OCI-LY7 (cell line): ENCODE measurements around the gene OR2M3. TPM values are rescaled to one million over a fixed set of nuclear protein-coding genes. Genes with fewer than 3 reads are reported as not detected.

Experiments
- total RNA-seq, 2 experiments: library from RNA; depleted of rRNA in 1 of 2; stranded (reverse); fragments of >200 nt in 1 of 2; shearing (Covaris generic) in 1 of 2; gene quantifications; 2 replicates each; pipeline ENCODE4 v1.2.3, GENCODE V29; 2014 to 2022

The OR2M3 gene
- total RNA-seq, 2 experiments from 2014 or later, result not detected

Other genes with a start within 250 kb of the OR2M3 start
- not detected in 2 replicates for gene OR2L8, start 248.4 kb upstream of the OR2M3 start, total RNA-seq (2014; rRNA removed; shearing (Covaris generic))
- gene OR2L8, start 248.4 kb upstream of the OR2M3 start, total RNA-seq (2022), result not detected in 2 replicates
- gene OR2AK2, start 232.0 kb upstream of the OR2M3 start, total RNA-seq (2014; rRNA removed; shearing (Covaris generic)), result 0.15 TPM in 1 of 2 replicates, not detected in the other
- not detected in 2 replicates for gene OR2AK2, start 232.0 kb upstream of the OR2M3 start, total RNA-seq (2022)
- gene OR2L5, start 183.6 kb upstream of the OR2M3 start, total RNA-seq (2014; rRNA removed; shearing (Covaris generic)), result not detected in 2 replicates
- not detected in 2 replicates for gene OR2L5, start 183.6 kb upstream of the OR2M3 start, total RNA-seq (2022)
- gene OR2L2, start 167.2 kb upstream of the OR2M3 start, total RNA-seq (2014; rRNA removed; shearing (Covaris generic)), result 0.06 TPM in 1 of 2 replicates, not detected in the other
- gene OR2L2, start 167.2 kb upstream of the OR2M3 start, total RNA-seq (2022), result 0.07 and 0.10 TPM in 2 replicates
- gene OR2L3, start 150.4 kb upstream of the OR2M3 start, total RNA-seq (2014; rRNA removed; shearing (Covaris generic)), result 0.15 TPM in 1 of 2 replicates, not detected in the other
- not detected in 2 replicates for gene OR2L3, start 150.4 kb upstream of the OR2M3 start, total RNA-seq (2022)
- not detected in 2 replicates for gene OR2L13, start 102.1 kb upstream of the OR2M3 start, total RNA-seq (2014; rRNA removed; shearing (Covaris generic))
- gene OR2L13, start 102.1 kb upstream of the OR2M3 start, total RNA-seq (2022), result not detected in 2 replicates
- gene OR2M5, start 52.1 kb upstream of the OR2M3 start, total RNA-seq (2014; rRNA removed; shearing (Covaris generic)), result not detected in 2 replicates
- not detected in 2 replicates for gene OR2M5, start 52.1 kb upstream of the OR2M3 start, total RNA-seq (2022)
- not detected in 2 replicates for gene OR2M2, start 22.4 kb upstream of the OR2M3 start, total RNA-seq (2014; rRNA removed; shearing (Covaris generic))
- gene OR2M2, start 22.4 kb upstream of the OR2M3 start, total RNA-seq (2022), result not detected in 2 replicates
- not detected in 2 replicates for gene OR2M4, start 34.2 kb downstream of the OR2M3 start, total RNA-seq (2014; rRNA removed; shearing (Covaris generic))
- not detected in 2 replicates for gene OR2M4, start 34.2 kb downstream of the OR2M3 start, total RNA-seq (2022)
- gene OR2T33, start 80.7 kb downstream of the OR2M3 start, total RNA-seq (2014; rRNA removed; shearing (Covaris generic)), result not detected in 2 replicates
- gene OR2T33, start 80.7 kb downstream of the OR2M3 start, total RNA-seq (2022), result not detected in 2 replicates
- gene OR2T12, start 106.2 kb downstream of the OR2M3 start, total RNA-seq (2014; rRNA removed; shearing (Covaris generic)), result not detected in 2 replicates
- gene OR2T12, start 106.2 kb downstream of the OR2M3 start, total RNA-seq (2022), result not detected in 2 replicates
- gene OR2M7, start 127.3 kb downstream of the OR2M3 start, total RNA-seq (2014; rRNA removed; shearing (Covaris generic)), result not detected in 2 replicates
- not detected in 2 replicates for gene OR2M7, start 127.3 kb downstream of the OR2M3 start, total RNA-seq (2022)
- not detected in 2 replicates for gene OR14C36, start 151.5 kb downstream of the OR2M3 start, total RNA-seq (2014; rRNA removed; shearing (Covaris generic))
- gene OR14C36, start 151.5 kb downstream of the OR2M3 start, total RNA-seq (2022), result not detected in 2 replicates
- gene OR2T4, start 164.4 kb downstream of the OR2M3 start, total RNA-seq (2014; rRNA removed; shearing (Covaris generic)), result not detected in 2 replicates
- gene OR2T4, start 164.4 kb downstream of the OR2M3 start, total RNA-seq (2022), result not detected in 2 replicates
- gene OR2T6, start 178.5 kb downstream of the OR2M3 start, total RNA-seq (2014; rRNA removed; shearing (Covaris generic)), result not detected in 2 replicates
- not detected in 2 replicates for gene OR2T6, start 178.5 kb downstream of the OR2M3 start, total RNA-seq (2022)
- not detected in 2 replicates for gene OR2T1, start 205.8 kb downstream of the OR2M3 start, total RNA-seq (2014; rRNA removed; shearing (Covaris generic))
- gene OR2T1, start 205.8 kb downstream of the OR2M3 start, total RNA-seq (2022), result not detected in 2 replicates
- not detected in 2 replicates for gene OR2T2, start 248.4 kb downstream of the OR2M3 start, total RNA-seq (2014; rRNA removed; shearing (Covaris generic))
- not detected in 2 replicates for gene OR2T2, start 248.4 kb downstream of the OR2M3 start, total RNA-seq (2022)